Stromal cell of bone marrow (primary cell): ENCODE results near the gene NPAS2.
A peak's percentile ranks its signal among the peaks of the same experiment; 100 is the strongest.

Source experiments
- DNase-seq: peaks from one replicate; pipeline ENCODE4 v3.0.0-alpha.2; 2012; ENCODE audit warnings: low read depth

Gene NPAS2

GRCh38 chr2:100906679-100907078 is 86.7 kb downstream of the NPAS2 start:
- DNase-seq: no peak

GRCh38 chr2:100907832-100908231 is 87.9 kb downstream of the NPAS2 start:
- DNase-seq: no peak

- no peak for DNase-seq
These were observed 89.7 kb downstream of the NPAS2 start for GRCh38 chr2:100909534-100910081.

- DNase-seq: no peak
These were observed 90.2 kb downstream of the NPAS2 start for GRCh38 chr2:100910111-100910510.

GRCh38 chr2:100919316-100919715 is 99.4 kb downstream of the NPAS2 start:
- no peak for DNase-seq

GRCh38 chr2:100921685-100922161 is 101.8 kb downstream of the NPAS2 start:
- no peak for DNase-seq

GRCh38 chr2:100923461-100924060 is 103.6 kb downstream of the NPAS2 start:
- no peak for DNase-seq

GRCh38 chr2:100924122-100924519 is 104.2 kb downstream of the NPAS2 start:
- DNase-seq: no peak

GRCh38 chr2:100924520-100925451 is 104.8 kb downstream of the NPAS2 start:
- peak; percentile 67 for DNase-seq

- DNase-seq: no peak
These were observed 108.3 kb downstream of the NPAS2 start for GRCh38 chr2:100928235-100928634.

GRCh38 chr2:100929147-100929546 is 109.2 kb downstream of the NPAS2 start:
- no peak for DNase-seq

- no peak for DNase-seq
These were observed 114.8 kb downstream of the NPAS2 start for GRCh38 chr2:100934504-100935371.

- DNase-seq: peak; percentile 43
These were observed 115.4 kb downstream of the NPAS2 start for GRCh38 chr2:100935372-100935752.

GRCh38 chr2:100936070-100936741 is 116.3 kb downstream of the NPAS2 start:
- DNase-seq: no peak

GRCh38 chr2:100936972-100937542 is 117.1 kb downstream of the NPAS2 start:
- no peak for DNase-seq

GRCh38 chr2:100938031-100939026 is 118.4 kb downstream of the NPAS2 start:
- no peak for DNase-seq

GRCh38 chr2:100939445-100939844 is 119.5 kb downstream of the NPAS2 start:
- no peak for DNase-seq

GRCh38 chr2:100940240-100940639 is 120.3 kb downstream of the NPAS2 start:
- no peak for DNase-seq

- no peak for DNase-seq
These were observed 121.1 kb downstream of the NPAS2 start for GRCh38 chr2:100940766-100941645.
